ENCODE data around the gene PRELID3B. TPM values are rescaled to one million over a fixed set of nuclear protein-coding genes. Genes with fewer than 3 reads are reported as not detected.
A peak's percentile ranks its signal among the peaks of the same experiment; 100 is the strongest.

PRELID3B gene
- total and polyA plus RNA-seq, 7 donors: 23.2 to 61.2 (median 34.7) TPM

GRCh38 chr20:59037386-59037785, 5.2 kb downstream of the PRELID3B start:
- H3K27me3 ChIP-seq (ENCODE audit: insufficient read depth in 3 of 3, low read length in 2 of 3): no peaks in the 10 kb centered on the region
- ATAC-seq (no peak), DNase-seq (no peak)
- peaks cover 28% of the 10 kb centered on the region for H3K4me1 ChIP-seq
- H3K9me3 ChIP-seq: no peaks in the 10 kb centered on the region
- 88 to 93% (median 92%) methylated on average over 12 of the region's 12 CpGs for WGBS, 3 donors
- no peak overlapping the region for H3K4me3 ChIP-seq
- no peak for TF ChIP-seq CTCF (IDR thresholded peaks at IDR 0.05)
- intact Hi-C loops (cut with DNase I): no loop called here
- H3K27ac ChIP-seq: no peak overlapping the region
- H3K36me3 ChIP-seq (ENCODE audit: insufficient read depth in 1 of 2, low read depth in 1 of 2): peaks cover 18 to 51% of the 10 kb centered on the region in 2 donors

DNA sequence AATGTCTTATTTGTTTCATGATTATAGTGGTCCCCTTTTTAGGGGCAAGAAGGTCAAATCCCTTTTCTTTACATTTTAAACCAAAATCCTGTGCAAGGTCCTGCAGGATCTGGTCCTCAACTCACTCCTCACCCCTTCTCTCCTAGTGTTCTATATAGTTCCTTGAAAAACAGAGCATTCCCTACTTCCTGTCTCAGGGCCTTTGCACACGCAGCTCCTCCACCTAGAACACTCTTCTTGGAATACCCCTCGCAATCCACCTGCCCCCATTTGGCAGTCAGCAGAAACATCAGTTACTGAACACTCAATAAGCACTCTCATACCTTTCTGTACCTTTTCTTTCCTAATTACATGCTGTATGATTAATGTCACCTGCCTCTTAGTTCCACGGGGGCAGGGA, 7.2 kb downstream of the PRELID3B start:
- H3K36me3 ChIP-seq (ENCODE audit: insufficient read depth in 1 of 2, low read depth in 1 of 2): peaks cover 14 to 59% of the 10 kb centered on the region in 2 donors
- ATAC-seq: no peak

DNA sequence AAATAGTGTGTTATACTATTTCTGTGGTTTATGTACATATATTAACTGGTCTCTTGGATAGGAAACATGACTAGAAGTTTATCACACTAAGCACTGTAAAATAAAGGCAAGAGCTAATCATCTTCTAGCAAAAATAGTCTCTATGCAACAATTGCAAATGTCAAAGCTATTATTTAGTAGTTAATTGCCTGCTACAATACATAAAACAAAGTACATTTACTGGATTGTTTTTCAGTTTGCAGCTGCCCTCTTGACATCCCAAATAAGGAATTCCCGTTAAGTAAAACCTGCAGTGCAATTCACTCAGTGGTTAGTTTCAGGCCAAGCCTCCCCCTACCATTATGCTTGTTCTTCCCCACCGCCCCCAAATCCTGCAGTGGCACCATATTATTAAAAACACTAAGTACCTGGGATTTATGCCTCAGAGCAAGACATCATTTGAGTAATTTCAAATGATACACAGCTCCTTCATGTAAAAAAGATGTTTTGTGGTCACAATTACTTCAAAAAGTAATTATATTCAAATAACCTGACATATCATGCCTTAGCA, 8.9 kb downstream of the PRELID3B start:
- peaks cover 31% of the 10 kb centered on the region for H3K4me1 ChIP-seq
- 85 to 93% (median 86%) methylated on average over 2 of the region's 2 CpGs for WGBS, 3 donors
- H3K36me3 ChIP-seq (ENCODE audit: insufficient read depth in 1 of 2, low read depth in 1 of 2): peaks cover 18 to 76% of the 10 kb centered on the region in 2 donors
- no peak for DNase-seq
- H3K4me3 ChIP-seq: no peak overlapping the region
- ATAC-seq: no peak
- no peaks in the 10 kb centered on the region for H3K27me3 ChIP-seq (ENCODE audit: insufficient read depth in 3 of 3, low read length in 2 of 3)
- H3K9me3 ChIP-seq: no peaks in the 10 kb centered on the region
- no peak for TF ChIP-seq CTCF (IDR thresholded peaks at IDR 0.05)
- no peak overlapping the region for H3K27ac ChIP-seq
- intact Hi-C loops (cut with DNase I): loop anchor here (5.0 kb wide), 3 partner anchors 51 to 381 kb away; partner anchors contain the start of genes NELFCD (in 1 of the 2) and STX16 (in 1 of the 2)

More for the DNA sequence above, 7.2 kb downstream of the PRELID3B start:
- H3K4me3 ChIP-seq: no peak overlapping the region
- no peak for TF ChIP-seq CTCF (IDR thresholded peaks at IDR 0.05)
- H3K27me3 ChIP-seq (ENCODE audit: insufficient read depth in 3 of 3, low read length in 2 of 3): no peaks in the 10 kb centered on the region
- 94 to 99% (median 95%) methylated on average over 3 of the region's 3 CpGs for WGBS, 3 donors
- H3K4me1 ChIP-seq: peaks cover 28% of the 10 kb centered on the region
- no peaks in the 10 kb centered on the region for H3K9me3 ChIP-seq
- H3K27ac ChIP-seq: no peak overlapping the region
- no peak for DNase-seq
- intact Hi-C loops (cut with DNase I): no loop called here

GRCh38 chr20:59033093-59033492, 9.5 kb downstream of the PRELID3B start:
- TF ChIP-seq CTCF (IDR thresholded peaks at IDR 0.05): no peak
- ATAC-seq (no peak), DNase-seq (no peak)
- 94 to 99% (median 96%) methylated on average over 1 of the region's 1 CpG for WGBS, 3 donors
- H3K27ac ChIP-seq: peak overlapping the region; percentile 92
- H3K4me1 ChIP-seq: peaks cover 37% of the 10 kb centered on the region
- no peaks in the 10 kb centered on the region for H3K27me3 ChIP-seq (ENCODE audit: insufficient read depth in 3 of 3, low read length in 2 of 3)
- H3K4me3 ChIP-seq: peak overlapping the region; percentile 89
- peaks cover 18 to 78% of the 10 kb centered on the region in 2 donors for H3K36me3 ChIP-seq (ENCODE audit: insufficient read depth in 1 of 2, low read depth in 1 of 2)
- H3K9me3 ChIP-seq: no peaks in the 10 kb centered on the region
- intact Hi-C loops (cut with DNase I): loop anchor here (5.0 kb wide), 3 partner anchors 51 to 381 kb away; partner anchors contain the start of genes NELFCD (in 1 of the 2) and STX16 (in 1 of the 2)

GRCh38 chr20:59032713-59033059, 9.9 kb downstream of the PRELID3B start:
- peak; percentile 11 for TF ChIP-seq CTCF (IDR thresholded peaks at IDR 0.05)
- Histone ChIP-seq H3K36me3 (ENCODE audit: insufficient read depth in 1 of 2, low read depth in 1 of 2) (peaks cover 18 to 77% of the 10 kb centered on the region in 2 donors), H3K4me1 (peaks cover 37% of the 10 kb centered on the region), H3K27me3 (ENCODE audit: insufficient read depth in 3 of 3, low read length in 2 of 3) (no peaks in the 10 kb centered on the region), H3K4me3 (peak overlapping the region; percentile 89), H3K9me3 (no peaks in the 10 kb centered on the region), H3K27ac (peak overlapping the region; percentile 92)
- 1 to 4% (median 2%) methylated on average over 13 of the region's 13 CpGs for WGBS, 3 donors
- ATAC-seq: peak in 3 of 4 donors; percentile 7 to 31 (median 7)
- DNase-seq: no peak
- intact Hi-C loops (cut with DNase I): loop anchor here (5.0 kb wide), 3 partner anchors 50 to 380 kb away; partner anchors contain the start of genes NELFCD (in 1 of the 2) and STX16 (in 1 of the 2)
